ENCODE measurements around the gene SAP30.

DNA sequence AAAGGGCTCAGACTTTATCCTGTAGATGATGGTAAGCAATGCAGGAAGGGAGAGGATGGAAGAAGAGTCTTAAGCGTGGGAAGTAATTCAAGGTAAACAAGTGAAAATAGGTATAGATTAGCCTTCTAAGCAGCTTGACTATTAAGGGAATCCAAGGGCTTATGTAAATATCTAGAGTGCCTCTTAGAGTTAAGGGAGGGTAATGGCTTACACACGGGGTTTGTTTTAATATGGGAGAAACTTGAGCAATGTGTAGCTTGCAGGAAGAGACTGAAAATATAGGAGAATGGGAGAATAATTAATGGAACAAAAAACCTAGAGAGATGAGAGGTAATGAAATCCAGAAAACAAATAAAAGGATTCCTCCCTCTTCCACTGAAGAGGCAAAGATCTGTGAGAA, 12.8 kb upstream of the SAP30 start:
- TF ChIP-seq, protein P1, sequence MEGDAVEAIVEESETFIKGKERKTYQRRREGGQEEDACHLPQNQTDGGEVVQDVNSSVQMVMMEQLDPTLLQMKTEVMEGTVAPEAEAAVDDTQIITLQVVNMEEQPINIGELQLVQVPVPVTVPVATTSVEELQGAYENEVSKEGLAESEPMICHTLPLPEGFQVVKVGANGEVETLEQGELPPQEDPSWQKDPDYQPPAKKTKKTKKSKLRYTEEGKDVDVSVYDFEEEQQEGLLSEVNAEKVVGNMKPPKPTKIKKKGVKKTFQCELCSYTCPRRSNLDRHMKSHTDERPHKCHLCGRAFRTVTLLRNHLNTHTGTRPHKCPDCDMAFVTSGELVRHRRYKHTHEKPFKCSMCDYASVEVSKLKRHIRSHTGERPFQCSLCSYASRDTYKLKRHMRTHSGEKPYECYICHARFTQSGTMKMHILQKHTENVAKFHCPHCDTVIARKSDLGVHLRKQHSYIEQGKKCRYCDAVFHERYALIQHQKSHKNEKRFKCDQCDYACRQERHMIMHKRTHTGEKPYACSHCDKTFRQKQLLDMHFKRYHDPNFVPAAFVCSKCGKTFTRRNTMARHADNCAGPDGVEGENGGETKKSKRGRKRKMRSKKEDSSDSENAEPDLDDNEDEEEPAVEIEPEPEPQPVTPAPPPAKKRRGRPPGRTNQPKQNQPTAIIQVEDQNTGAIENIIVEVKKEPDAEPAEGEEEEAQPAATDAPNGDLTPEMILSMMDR (IDR thresholded peaks at IDR 0.05; ENCODE audit: borderline replicate concordance, extremely low read depth, low read length, poor library complexity, severe bottlenecking), result no peak
- TF ChIP-seq EZH2 (IDR thresholded peaks at IDR 0.05; ENCODE audit: borderline replicate concordance, low read depth, low read length, severe bottlenecking), result no peak

Measured in DND-41 (cell line).